Effector memory CD4-positive, alpha-beta T cell (primary cell): ENCODE data around the gene PTPRN2.

Source experiments
- DNase-seq, 3 donors: peaks; one replicate each; pipeline ENCODE4 v3.0.0-alpha.2; 2020
- H3K27ac ChIP-seq: 2 replicates; pipeline ENCODE4 v1.7.0; 2013; ENCODE audit warnings: mild to moderate bottlenecking, low read length, moderate library complexity; ENCODE audit not compliant: insufficient read depth, poor library complexity, severe bottlenecking
- H3K27me3 ChIP-seq: replicated peaks from 2 replicates; pipeline ENCODE4 v1.7.0; 2013; ENCODE audit warnings: mild to moderate bottlenecking, low read length; ENCODE audit not compliant: insufficient read depth, control insufficient read depth, poor library complexity, severe bottlenecking
- H3K36me3 ChIP-seq: 2 replicates; pipeline ENCODE4 v1.7.0; 2013; ENCODE audit warnings: mild to moderate bottlenecking, low read length, moderate library complexity; ENCODE audit not compliant: control insufficient read depth, insufficient read depth
- H3K4me1 ChIP-seq: 2 replicates; pipeline ENCODE4 v1.7.0; 2013; ENCODE audit warnings: low read length, mild to moderate bottlenecking; ENCODE audit not compliant: control insufficient read depth, insufficient read depth, poor library complexity, severe bottlenecking
- H3K4me3 ChIP-seq: 2 replicates; pipeline ENCODE4 v1.7.0; 2013; ENCODE audit warnings: low read length, low read depth, mild to moderate bottlenecking; ENCODE audit not compliant: insufficient read depth, poor library complexity, severe bottlenecking
- H3K9me3 ChIP-seq: 2 replicates; pipeline ENCODE4 v1.7.0; 2013; ENCODE audit warnings: mild to moderate bottlenecking, low read length, moderate library complexity; ENCODE audit not compliant: control insufficient read depth

Gene PTPRN2

DNA sequence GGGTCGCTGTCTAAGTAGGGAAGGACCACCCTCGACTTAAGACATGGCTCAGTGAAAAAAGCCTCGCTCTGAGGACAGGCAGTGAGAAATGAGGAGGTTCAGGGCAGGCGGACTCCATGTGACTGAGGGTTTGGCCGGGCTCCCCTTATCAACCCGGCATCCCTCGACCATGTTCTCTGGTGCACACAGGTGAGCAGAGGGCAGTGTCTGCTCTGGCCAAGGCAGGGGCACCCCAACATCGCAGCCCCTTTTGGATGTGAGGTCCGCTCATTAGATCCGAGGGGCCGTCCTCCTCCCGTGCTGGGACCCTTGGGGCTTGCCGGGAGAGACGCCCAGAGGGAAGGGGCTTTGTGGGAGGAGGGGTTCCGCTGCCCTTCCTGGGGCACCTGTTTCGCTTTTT is 775.7 kb downstream of the PTPRN2 start:
- Histone ChIP-seq H3K4me1 (no peaks in the 10 kb centered on the region), H3K27me3 (no peaks in the 10 kb centered on the region), H3K9me3 (no peaks in the 10 kb centered on the region), H3K27ac (no peak overlapping the region), H3K36me3 (no peaks in the 10 kb centered on the region), H3K4me3 (no peak overlapping the region)
- DNase-seq = no peak

DNA sequence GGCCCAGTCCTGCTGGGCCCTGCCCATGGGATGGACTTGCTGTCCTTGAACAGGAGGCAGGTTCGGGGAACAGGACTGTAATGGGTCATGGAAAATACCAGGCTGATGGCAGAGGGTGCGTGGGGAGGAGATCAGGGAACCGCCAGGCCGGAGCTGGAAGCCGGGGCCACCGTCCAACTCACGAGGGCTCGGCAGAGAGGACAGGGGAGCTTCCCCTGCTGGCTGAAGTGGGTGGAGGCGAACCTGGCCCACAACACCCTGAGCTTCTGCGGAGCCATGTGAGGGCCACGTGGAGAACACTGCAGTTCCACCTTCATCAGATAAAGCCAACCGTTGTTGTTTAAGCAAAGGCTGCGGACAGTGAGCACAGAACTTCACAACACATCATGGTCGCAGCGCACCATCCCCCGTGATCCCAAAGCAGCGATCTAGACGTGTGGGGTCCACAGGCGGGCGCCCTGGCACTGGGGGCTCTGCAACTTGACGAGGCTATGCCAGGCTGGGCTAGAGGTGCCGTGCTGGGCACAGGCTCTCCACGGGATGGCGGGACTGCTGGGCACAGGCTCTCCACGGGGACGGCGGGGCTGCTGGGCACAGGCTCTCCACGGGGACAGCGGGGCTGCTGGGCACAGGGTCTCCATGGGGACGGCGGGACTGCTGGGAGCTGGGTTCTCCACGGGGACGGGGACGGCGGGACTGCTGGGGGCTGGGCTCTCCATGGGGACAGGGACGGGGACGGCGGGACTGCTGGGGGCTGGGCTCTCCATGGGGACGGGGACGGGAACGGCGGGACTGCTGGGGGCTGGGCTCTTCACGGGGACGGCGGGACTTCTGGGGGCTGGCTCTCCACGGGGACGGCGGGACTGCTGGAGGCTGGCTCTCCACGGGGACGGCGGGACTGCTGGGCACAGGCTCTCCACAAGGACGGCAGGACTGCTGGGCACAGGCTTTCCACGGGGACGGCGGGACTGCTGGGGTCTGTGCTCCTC is 777.5 kb downstream of the PTPRN2 start:
- no peak overlapping the region for H3K4me3 ChIP-seq
- no peaks in the 10 kb centered on the region for H3K9me3 ChIP-seq
- no peaks in the 10 kb centered on the region for H3K4me1 ChIP-seq
- no peak overlapping the region for H3K27ac ChIP-seq
- DNase-seq = no peak
- no peaks in the 10 kb centered on the region for H3K27me3 ChIP-seq
- no peaks in the 10 kb centered on the region for H3K36me3 ChIP-seq

- no peaks in the 10 kb centered on the region for H3K36me3 ChIP-seq
- no peak overlapping the region for H3K4me3 ChIP-seq
- no peaks in the 10 kb centered on the region for H3K9me3 ChIP-seq
- H3K4me1 ChIP-seq = no peaks in the 10 kb centered on the region
- H3K27ac ChIP-seq = no peak overlapping the region
- no peaks in the 10 kb centered on the region for H3K27me3 ChIP-seq
- no peak for DNase-seq
Measured at GRCh38 chr7:157809154-157809862, 778.3 kb downstream of the PTPRN2 start.

GRCh38 chr7:157808042-157808441 is 779.6 kb downstream of the PTPRN2 start:
- Histone ChIP-seq H3K36me3 (no peaks in the 10 kb centered on the region), H3K27ac (no peak overlapping the region), H3K4me1 (no peaks in the 10 kb centered on the region), H3K4me3 (no peak overlapping the region), H3K9me3 (no peaks in the 10 kb centered on the region), H3K27me3 (no peaks in the 10 kb centered on the region)
- no peak for DNase-seq

DNA sequence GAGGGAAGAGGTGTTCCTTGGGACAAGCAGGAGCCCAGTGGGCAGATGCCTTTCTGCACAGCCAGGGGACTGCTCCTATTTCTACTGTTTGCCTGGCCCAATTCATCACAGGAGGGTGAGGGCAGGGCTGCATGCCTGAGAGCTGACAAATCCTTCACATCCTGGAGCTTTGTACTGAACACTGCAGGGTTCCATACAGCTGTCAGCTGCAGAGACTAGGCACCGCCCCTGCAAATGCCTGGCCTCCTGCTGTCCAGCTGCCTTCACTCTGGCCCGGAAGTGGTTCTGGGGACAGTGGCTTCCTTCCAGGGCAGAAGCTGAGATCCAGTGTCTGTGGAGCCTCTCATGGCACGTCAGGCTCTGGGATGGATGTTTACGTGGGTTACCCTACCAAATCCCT is 780.1 kb downstream of the PTPRN2 start:
- no peak for DNase-seq
- Histone ChIP-seq H3K4me1 (no peaks in the 10 kb centered on the region), H3K4me3 (no peak overlapping the region), H3K27me3 (no peaks in the 10 kb centered on the region), H3K9me3 (no peaks in the 10 kb centered on the region), H3K27ac (no peak overlapping the region), H3K36me3 (no peaks in the 10 kb centered on the region)

DNA sequence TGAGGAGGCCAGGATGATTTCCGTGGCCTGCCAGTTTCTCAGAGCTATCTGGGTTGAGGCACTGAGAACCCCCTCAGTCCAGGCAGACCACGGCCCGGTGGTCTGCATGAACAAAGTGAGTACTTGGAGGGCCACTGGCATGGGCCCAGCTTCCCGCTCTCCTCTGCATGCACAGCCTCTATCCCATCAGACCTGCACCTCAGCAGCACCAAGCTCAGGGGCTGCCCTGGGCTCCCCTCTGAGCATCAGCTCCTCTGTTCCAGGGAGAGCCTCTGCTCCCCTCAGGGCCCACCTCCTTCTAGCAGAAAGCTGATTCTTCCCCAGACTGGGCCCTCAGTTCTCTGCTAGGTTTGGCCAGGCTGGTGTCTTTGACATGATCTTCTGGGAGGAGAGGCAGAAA is 780.9 kb downstream of the PTPRN2 start:
- H3K4me1 ChIP-seq = no peaks in the 10 kb centered on the region
- H3K4me3 ChIP-seq = no peak overlapping the region
- no peaks in the 10 kb centered on the region for H3K27me3 ChIP-seq
- no peak for DNase-seq
- H3K27ac ChIP-seq = no peak overlapping the region
- H3K9me3 ChIP-seq = no peaks in the 10 kb centered on the region
- H3K36me3 ChIP-seq = no peaks in the 10 kb centered on the region

DNA sequence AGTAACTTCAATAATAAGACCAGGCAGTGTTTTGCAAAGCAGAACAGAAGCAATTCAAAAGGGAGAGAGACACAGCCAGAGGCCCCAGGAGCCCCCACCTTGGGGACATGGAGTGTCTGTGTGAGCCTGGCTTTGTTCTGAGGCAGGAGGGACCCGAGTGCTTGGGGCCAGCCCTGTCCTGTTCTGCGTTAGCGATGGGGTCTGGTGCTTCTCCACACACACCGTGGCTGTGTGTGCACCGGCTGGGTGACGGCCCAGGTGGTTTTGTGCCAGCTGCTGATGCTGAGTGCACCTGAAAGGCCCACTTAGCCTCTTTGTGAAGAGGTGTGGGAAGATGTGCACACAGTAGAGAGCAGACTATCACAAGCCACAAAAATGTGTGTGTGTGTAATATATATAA is 781.9 kb downstream of the PTPRN2 start:
- no peaks in the 10 kb centered on the region for H3K36me3 ChIP-seq
- H3K4me3 ChIP-seq = no peak overlapping the region
- no peaks in the 10 kb centered on the region for H3K4me1 ChIP-seq
- H3K27ac ChIP-seq = no peak overlapping the region
- H3K27me3 ChIP-seq = no peaks in the 10 kb centered on the region
- DNase-seq = no peak
- no peaks in the 10 kb centered on the region for H3K9me3 ChIP-seq

DNA sequence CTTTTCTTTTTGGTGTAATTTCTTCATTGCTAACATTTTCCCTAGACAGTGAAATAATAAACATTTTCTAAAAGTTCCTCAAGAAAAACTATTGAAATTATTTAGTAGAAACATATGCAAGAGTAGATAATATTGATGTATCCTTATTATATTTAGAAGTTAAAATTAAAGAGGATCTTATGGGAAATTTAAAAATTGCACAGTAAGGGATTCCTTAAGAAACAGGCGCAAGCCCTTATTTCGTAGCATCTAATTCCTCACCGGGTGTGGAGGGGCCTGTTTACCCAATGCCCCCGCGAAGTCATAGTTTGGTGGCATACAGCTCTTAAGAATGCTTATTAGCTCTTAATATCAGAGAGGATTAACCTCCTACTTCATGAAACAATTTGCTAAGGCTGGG is 783.7 kb downstream of the PTPRN2 start:
- Histone ChIP-seq H3K27ac (no peak overlapping the region), H3K4me1 (no peaks in the 10 kb centered on the region), H3K27me3 (no peaks in the 10 kb centered on the region), H3K9me3 (no peaks in the 10 kb centered on the region), H3K36me3 (no peaks in the 10 kb centered on the region), H3K4me3 (no peak overlapping the region)
- no peak for DNase-seq

- no peaks in the 10 kb centered on the region for H3K36me3 ChIP-seq
Measured at GRCh38 chr7:157801971-157802675, 785.5 kb downstream of the PTPRN2 start.

More at GRCh38 chr7:157801971-157802675, 785.5 kb downstream of the PTPRN2 start:
- Histone ChIP-seq H3K4me1 (no peaks in the 10 kb centered on the region), H3K27me3 (no peaks in the 10 kb centered on the region), H3K4me3 (no peak overlapping the region), H3K9me3 (no peaks in the 10 kb centered on the region), H3K27ac (no peak overlapping the region)
- no peak for DNase-seq
